PC-3 (cell line): ENCODE results near the gene TMUB1.

Source experiments
- EZH2 ChIP-seq: fragments of 300-600 bp; sonication (generic); IDR thresholded peaks from one replicate; pipeline ENCODE4 v1.6.1; 2017; ENCODE audit warnings: antibody characterized with exemption, mild to moderate bottlenecking, low read length; ENCODE audit not compliant: unreplicated experiment
- EZH2phosphoT487 ChIP-seq: fragments of 300-600 bp; sonication (generic); IDR thresholded peaks from 2 replicates; pipeline ENCODE4 v1.6.1; 2018; ENCODE audit warnings: mild to moderate bottlenecking, antibody characterized with exemption, low read length, borderline replicate concordance
- TF ChIP-seq, protein P1 (sequence below): fragments of 300-600 bp; sonication (generic); conservative IDR thresholded peaks from 2 replicates; pipeline ENCODE4 v1.5.1; 2017; ENCODE audit warnings: antibody characterized with exemption, low read depth, mild to moderate bottlenecking, low read length

- TF ChIP-seq, protein P1, sequence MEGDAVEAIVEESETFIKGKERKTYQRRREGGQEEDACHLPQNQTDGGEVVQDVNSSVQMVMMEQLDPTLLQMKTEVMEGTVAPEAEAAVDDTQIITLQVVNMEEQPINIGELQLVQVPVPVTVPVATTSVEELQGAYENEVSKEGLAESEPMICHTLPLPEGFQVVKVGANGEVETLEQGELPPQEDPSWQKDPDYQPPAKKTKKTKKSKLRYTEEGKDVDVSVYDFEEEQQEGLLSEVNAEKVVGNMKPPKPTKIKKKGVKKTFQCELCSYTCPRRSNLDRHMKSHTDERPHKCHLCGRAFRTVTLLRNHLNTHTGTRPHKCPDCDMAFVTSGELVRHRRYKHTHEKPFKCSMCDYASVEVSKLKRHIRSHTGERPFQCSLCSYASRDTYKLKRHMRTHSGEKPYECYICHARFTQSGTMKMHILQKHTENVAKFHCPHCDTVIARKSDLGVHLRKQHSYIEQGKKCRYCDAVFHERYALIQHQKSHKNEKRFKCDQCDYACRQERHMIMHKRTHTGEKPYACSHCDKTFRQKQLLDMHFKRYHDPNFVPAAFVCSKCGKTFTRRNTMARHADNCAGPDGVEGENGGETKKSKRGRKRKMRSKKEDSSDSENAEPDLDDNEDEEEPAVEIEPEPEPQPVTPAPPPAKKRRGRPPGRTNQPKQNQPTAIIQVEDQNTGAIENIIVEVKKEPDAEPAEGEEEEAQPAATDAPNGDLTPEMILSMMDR: no peak
- TF ChIP-seq EZH2 (no peak), EZH2phosphoT487 (no peak)
Observed at GRCh38 chr7:151045967-151046366, 37.3 kb downstream of the TMUB1 start.
